GM12878 (cell line): ENCODE data around the gene RAB30. TPM values are rescaled to one million over a fixed set of nuclear protein-coding genes. Genes with fewer than 3 reads are reported as not detected.
A peak's percentile ranks its signal among the peaks of the same experiment; 100 is the strongest.

Experiments used
- BCL11A ChIP-seq: IDR thresholded peaks from 2 replicates; pipeline ENCODE4 v1.6.1; 2011; ENCODE audit warnings: low read depth, low read length
- BHLHE40 ChIP-seq, 2 experiments: fragments of 450-650 bp in 1 of 2; IDR thresholded peaks; 2 replicates each; pipeline ENCODE4 v1.6.1; 2011 to 2017; ENCODE audit warnings: low read depth in 2 of 2, borderline replicate concordance in 1 of 2, improper control_type of control experiment in 1 of 2, low read length in 1 of 2, mild to moderate bottlenecking in 1 of 2
- CEBPB ChIP-seq, 2 experiments: fragments of 150-350 bp in 1 of 2; IDR thresholded peaks; 2 replicates each; pipeline ENCODE4 v1.6.1; 2012 to 2014; ENCODE audit warnings: low read depth in 2 of 2, low read length in 2 of 2, borderline replicate concordance in 1 of 2, inconsistent platforms in 1 of 2
- CREB1 ChIP-seq: IDR thresholded peaks from 2 replicates; pipeline ENCODE4 v1.6.1; 2012; ENCODE audit warnings: low read depth, mild to moderate bottlenecking, inconsistent platforms
- FOXM1 ChIP-seq: IDR thresholded peaks from 2 replicates; pipeline ENCODE4 v1.6.1; 2012; ENCODE audit warnings: low read depth, mild to moderate bottlenecking, inconsistent platforms, low read length, moderate library complexity
- GATAD2B ChIP-seq: fragments of 450-650 bp; conservative IDR thresholded peaks from 2 replicates; pipeline ENCODE4 v1.6.1; 2017; ENCODE audit warnings: low read depth, mild to moderate bottlenecking, moderate library complexity
- IKZF1 ChIP-seq: fragments of 450-650 bp; conservative IDR thresholded peaks from 2 replicates; pipeline ENCODE4 v1.6.1; 2017; ENCODE audit warnings: antibody characterized with exemption, mild to moderate bottlenecking
- IKZF2 ChIP-seq, 2 experiments: fragments of 450-650 bp; IDR thresholded peaks; 2 replicates each; pipeline ENCODE4 v1.6.1; 2017; ENCODE audit warnings: mild to moderate bottlenecking in 2 of 2, moderate library complexity in 2 of 2
- MTA2 ChIP-seq: fragments of 450-650 bp; IDR thresholded peaks from 2 replicates; pipeline ENCODE4 v1.6.1; 2016; ENCODE audit warnings: low read depth, mild to moderate bottlenecking, moderate library complexity
- MTA3 ChIP-seq: IDR thresholded peaks from 2 replicates; pipeline ENCODE4 v1.6.1; 2012; ENCODE audit warnings: low read length, inconsistent platforms, borderline replicate concordance
- NBN ChIP-seq: fragments of 450-650 bp; IDR thresholded peaks from 2 replicates; pipeline ENCODE4 v1.6.1; 2016
- NFYB ChIP-seq: IDR thresholded peaks from 2 replicates; pipeline ENCODE4 v1.6.1; 2011; ENCODE audit warnings: low read depth, mild to moderate bottlenecking, low read length, improper control_type of control experiment, moderate library complexity; ENCODE audit not compliant: insufficient read depth
- NR2C2 ChIP-seq: IDR thresholded peaks from 2 replicates; pipeline ENCODE4 v1.6.1; 2011; ENCODE audit warnings: borderline replicate concordance, low read depth; ENCODE audit not compliant: control insufficient read depth, insufficient read length
- PAX5 ChIP-seq: IDR thresholded peaks from 2 replicates; pipeline ENCODE4 v1.6.1; 2011; ENCODE audit warnings: low read depth, low read length, borderline replicate concordance
- POLR2A ChIP-seq: IDR thresholded peaks from 2 replicates; pipeline ENCODE4 v1.6.1; 2011; ENCODE audit warnings: low read depth, mild to moderate bottlenecking, low read length
- POLR2AphosphoS5 ChIP-seq: IDR thresholded peaks from 2 replicates; pipeline ENCODE4 v1.6.1; 2011; ENCODE audit warnings: mild to moderate bottlenecking, low read length, inconsistent platforms
- RAD21 ChIP-seq: IDR thresholded peaks from 2 replicates; pipeline ENCODE4 v1.6.1; 2011; ENCODE audit warnings: mild to moderate bottlenecking, low read depth, low read length, moderate library complexity; ENCODE audit not compliant: insufficient read depth
- RB1 ChIP-seq: fragments of 450-650 bp; formaldehyde crosslinking; IDR thresholded peaks from 2 replicates; pipeline ENCODE4 v1.6.1; 2017; ENCODE audit warnings: mild to moderate bottlenecking, borderline replicate concordance
- RBBP5 ChIP-seq: fragments of 200-600 bp; sonication (generic); conservative IDR thresholded peaks from 2 replicates; pipeline ENCODE4 v1.6.1; 2016
- RCOR1 ChIP-seq: conservative IDR thresholded peaks from 2 replicates; pipeline ENCODE4 v1.6.1; 2012; ENCODE audit warnings: low read depth, low read length, improper control_type of control experiment
- SIN3A ChIP-seq: IDR thresholded peaks from 2 replicates; pipeline ENCODE4 v1.6.1; 2012; ENCODE audit warnings: low read depth, low read length, improper control_type of control experiment
- STAT3 ChIP-seq: IDR thresholded peaks from 2 replicates; pipeline ENCODE4 v1.6.1; 2011; ENCODE audit warnings: low read depth, low read length, improper control_type of control experiment
- TBL1XR1 ChIP-seq: IDR thresholded peaks from 2 replicates; pipeline ENCODE4 v1.6.1; 2012; ENCODE audit warnings: low read depth, low read length, improper control_type of control experiment
- polyA plus RNA-seq, 11 experiments: library from polyadenylated mRNA; depleted of rRNA in 4 of 11; unstranded in 6 of 11; stranded (reverse) in 5 of 11; fragments of >200 nt; fragmentation: Nextera tagmentation in 4 of 11; fragmentation: Illumina TruSeq in 1 of 11; extraction: Ambion mirVana in 4 of 11; extraction: Trizol in 1 of 11; gene quantifications; 1 replicate in 1 of 11; 2 replicates in 10 of 11; pipeline versions ENCODE4 v1.2.1 to v1.2.3, GENCODE V29; 2011 to 2016; ENCODE audit warnings: inconsistent platforms in 2 of 11, missing spikeins in 2 of 11, low read depth in 1 of 11
- total RNA-seq, 4 experiments: library from RNA; depleted of rRNA in 3 of 4; stranded (reverse); fragments of >200 nt in 3 of 4; fragmentation: Illumina TruSeq in 1 of 4; extraction: Trizol in 1 of 4; gene quantifications; 2 replicates each; pipeline versions ENCODE4 v1.2.1 to v1.2.3, GENCODE V29; 2013 to 2021
- TF ChIP-seq, protein P1 (sequence below): fragments of 450-650 bp; conservative IDR thresholded peaks from 2 replicates; pipeline ENCODE4 v1.6.1; 2017; ENCODE audit warnings: mild to moderate bottlenecking, moderate library complexity
- TF ChIP-seq, protein P2 (sequence below): fragments of 450-650 bp; IDR thresholded peaks from 2 replicates; pipeline ENCODE4 v1.6.1; 2016; ENCODE audit warnings: mild to moderate bottlenecking
- TF ChIP-seq, protein P3 (sequence below): fragments of 450-650 bp; formaldehyde crosslinking; IDR thresholded peaks from 2 replicates; pipeline ENCODE4 v1.5.0; 2022; ENCODE audit warnings: mild to moderate bottlenecking, missing genetic modification characterization

The RAB30 gene
- total and polyA plus RNA-seq, 10 of the 15 experiments (the other 5 are each of a cell fraction or from before 2014, with no cell fraction given), result 9.8 to 26.7 (median 19.2) TPM

DNA sequence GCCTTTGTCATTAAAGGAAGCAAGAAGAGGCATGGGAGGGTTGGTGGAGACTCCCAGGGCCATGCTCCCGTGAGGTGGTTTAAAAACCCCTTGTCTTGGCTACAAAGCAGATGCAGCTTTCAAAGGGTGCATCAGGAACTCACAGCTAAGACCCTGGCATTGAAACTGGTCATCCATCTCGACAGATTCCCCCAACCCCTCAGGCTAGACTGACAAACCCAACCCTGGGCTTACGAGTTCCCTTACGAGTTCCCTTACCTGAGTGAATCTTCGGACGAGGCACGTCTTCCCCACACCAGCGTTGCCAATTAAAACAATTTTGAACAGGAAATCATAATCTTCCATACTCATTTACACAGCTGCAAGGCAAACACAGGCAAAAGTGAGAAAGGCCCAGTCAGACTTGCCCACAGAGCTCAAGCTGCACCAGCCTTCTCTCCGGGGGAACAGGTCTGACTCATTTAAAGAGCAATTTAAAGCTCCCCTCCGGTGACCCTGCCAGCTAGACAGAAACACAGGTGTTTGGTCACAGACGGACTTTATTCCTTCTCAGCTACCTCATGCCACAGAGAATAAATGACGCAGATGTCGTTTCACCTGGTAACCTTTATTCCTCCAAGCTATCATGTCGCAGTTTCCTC is 74.6 kb downstream of the RAB30 start (continued):
- TF ChIP-seq, protein P1, sequence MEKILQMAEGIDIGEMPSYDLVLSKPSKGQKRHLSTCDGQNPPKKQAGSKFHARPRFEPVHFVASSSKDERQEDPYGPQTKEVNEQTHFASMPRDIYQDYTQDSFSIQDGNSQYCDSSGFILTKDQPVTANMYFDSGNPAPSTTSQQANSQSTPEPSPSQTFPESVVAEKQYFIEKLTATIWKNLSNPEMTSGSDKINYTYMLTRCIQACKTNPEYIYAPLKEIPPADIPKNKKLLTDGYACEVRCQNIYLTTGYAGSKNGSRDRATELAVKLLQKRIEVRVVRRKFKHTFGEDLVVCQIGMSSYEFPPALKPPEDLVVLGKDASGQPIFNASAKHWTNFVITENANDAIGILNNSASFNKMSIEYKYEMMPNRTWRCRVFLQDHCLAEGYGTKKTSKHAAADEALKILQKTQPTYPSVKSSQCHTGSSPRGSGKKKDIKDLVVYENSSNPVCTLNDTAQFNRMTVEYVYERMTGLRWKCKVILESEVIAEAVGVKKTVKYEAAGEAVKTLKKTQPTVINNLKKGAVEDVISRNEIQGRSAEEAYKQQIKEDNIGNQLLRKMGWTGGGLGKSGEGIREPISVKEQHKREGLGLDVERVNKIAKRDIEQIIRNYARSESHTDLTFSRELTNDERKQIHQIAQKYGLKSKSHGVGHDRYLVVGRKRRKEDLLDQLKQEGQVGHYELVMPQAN, result peak; percentile 60
- TF ChIP-seq NFYB (no peak), CREB1 (peak; percentile 93), SIN3A (no peak), TBL1XR1 (0 out of 2 replicates have a peak, but pooled peaks have one; percentile 36), FOXM1 (peak; percentile 75), RCOR1 (peak; percentile 47; the same call in 1 of the 2 replicates), POLR2A (no peak), BCL11A (peak; percentile 89), CEBPB (IDR thresholded peaks at IDR 0.05; ENCODE audit: borderline replicate concordance in 1 of 2, low read depth in 2 of 2, low read length in 2 of 2) (no peak), GATAD2B (peak; percentile 30; the same call in 1 of the 2 replicates), RAD21 (0 out of 2 replicates have a peak, but pooled peaks have one; percentile 0), STAT3 (no peak), PAX5 (peak; percentile 70; the same call in 1 of the 2 replicates), BHLHE40 (IDR thresholded peaks at IDR 0.05; ENCODE audit: borderline replicate concordance in 1 of 2, low read depth in 2 of 2, low read length in 1 of 2) (peak; percentile 35 to 69; a peak in 3 of 4 replicates), NBN (peak; percentile 63; the same call in 1 of the 2 replicates), MTA2 (peak; percentile 95), IKZF2 (IDR thresholded peaks at IDR 0.05) (peak; percentile 76 to 93; a peak in 3 of 4 replicates), IKZF1 (peak; percentile 87), MTA3 (0 out of 2 replicates have a peak, but pooled peaks have one; percentile 80), POLR2AphosphoS5 (0 out of 2 replicates have a peak, but pooled peaks have one; percentile 29), RB1 (0 out of 2 replicates have a peak, but pooled peaks have one; percentile 48), NR2C2 (no peak), RBBP5 (no peak)
- TF ChIP-seq, protein P2, sequence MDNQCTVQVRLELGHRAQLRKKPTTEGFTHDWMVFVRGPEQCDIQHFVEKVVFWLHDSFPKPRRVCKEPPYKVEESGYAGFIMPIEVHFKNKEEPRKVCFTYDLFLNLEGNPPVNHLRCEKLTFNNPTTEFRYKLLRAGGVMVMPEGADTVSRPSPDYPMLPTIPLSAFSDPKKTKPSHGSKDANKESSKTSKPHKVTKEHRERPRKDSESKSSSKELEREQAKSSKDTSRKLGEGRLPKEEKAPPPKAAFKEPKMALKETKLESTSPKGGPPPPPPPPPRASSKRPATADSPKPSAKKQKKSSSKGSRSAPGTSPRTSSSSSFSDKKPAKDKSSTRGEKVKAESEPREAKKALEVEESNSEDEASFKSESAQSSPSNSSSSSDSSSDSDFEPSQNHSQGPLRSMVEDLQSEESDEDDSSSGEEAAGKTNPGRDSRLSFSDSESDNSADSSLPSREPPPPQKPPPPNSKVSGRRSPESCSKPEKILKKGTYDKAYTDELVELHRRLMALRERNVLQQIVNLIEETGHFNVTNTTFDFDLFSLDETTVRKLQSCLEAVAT, result peak; percentile 58; the same call in 1 of the 2 replicates
- TF ChIP-seq, protein P3, sequence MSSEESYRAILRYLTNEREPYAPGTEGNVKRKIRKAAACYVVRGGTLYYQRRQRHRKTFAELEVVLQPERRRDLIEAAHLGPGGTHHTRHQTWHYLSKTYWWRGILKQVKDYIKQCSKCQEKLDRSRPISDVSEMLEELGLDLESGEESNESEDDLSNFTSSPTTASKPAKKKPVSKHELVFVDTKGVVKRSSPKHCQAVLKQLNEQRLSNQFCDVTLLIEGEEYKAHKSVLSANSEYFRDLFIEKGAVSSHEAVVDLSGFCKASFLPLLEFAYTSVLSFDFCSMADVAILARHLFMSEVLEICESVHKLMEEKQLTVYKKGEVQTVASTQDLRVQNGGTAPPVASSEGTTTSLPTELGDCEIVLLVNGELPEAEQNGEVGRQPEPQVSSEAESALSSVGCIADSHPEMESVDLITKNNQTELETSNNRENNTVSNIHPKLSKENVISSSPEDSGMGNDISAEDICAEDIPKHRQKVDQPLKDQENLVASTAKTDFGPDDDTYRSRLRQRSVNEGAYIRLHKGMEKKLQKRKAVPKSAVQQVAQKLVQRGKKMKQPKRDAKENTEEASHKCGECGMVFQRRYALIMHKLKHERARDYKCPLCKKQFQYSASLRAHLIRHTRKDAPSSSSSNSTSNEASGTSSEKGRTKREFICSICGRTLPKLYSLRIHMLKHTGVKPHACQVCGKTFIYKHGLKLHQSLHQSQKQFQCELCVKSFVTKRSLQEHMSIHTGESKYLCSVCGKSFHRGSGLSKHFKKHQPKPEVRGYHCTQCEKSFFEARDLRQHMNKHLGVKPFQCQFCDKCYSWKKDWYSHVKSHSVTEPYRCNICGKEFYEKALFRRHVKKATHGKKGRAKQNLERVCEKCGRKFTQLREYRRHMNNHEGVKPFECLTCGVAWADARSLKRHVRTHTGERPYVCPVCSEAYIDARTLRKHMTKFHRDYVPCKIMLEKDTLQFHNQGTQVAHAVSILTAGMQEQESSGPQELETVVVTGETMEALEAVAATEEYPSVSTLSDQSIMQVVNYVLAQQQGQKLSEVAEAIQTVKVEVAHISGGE (CRISPR knock-in tag), result no peak
